ENCODE measurements around the gene HSPBP1.

DNA sequence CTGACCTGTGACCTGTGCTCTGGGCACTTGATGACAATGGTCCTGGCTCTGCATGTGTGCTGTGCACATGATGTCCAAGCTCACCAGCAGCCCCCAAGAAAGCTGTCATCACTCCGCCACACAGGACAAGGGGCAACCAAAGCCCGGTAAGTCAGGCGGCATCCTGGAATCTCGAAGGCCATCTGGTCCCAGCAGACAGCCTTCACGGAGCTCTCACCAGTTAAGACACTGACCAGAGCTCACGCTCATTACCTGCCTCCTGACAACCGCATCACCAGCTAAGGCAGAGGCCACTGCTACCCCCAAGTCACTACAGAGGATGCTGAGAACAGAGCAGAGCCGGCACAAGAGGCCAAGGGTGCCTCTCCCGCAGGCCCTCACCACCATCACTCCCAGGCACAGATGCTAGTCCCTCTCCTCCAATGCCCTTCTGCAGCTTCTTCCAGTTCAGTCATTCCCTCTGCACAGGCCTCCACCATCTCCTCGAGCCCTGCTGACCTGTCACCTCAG lies 31.7 kb downstream of the HSPBP1 start:
- TF ChIP-seq, protein P1, sequence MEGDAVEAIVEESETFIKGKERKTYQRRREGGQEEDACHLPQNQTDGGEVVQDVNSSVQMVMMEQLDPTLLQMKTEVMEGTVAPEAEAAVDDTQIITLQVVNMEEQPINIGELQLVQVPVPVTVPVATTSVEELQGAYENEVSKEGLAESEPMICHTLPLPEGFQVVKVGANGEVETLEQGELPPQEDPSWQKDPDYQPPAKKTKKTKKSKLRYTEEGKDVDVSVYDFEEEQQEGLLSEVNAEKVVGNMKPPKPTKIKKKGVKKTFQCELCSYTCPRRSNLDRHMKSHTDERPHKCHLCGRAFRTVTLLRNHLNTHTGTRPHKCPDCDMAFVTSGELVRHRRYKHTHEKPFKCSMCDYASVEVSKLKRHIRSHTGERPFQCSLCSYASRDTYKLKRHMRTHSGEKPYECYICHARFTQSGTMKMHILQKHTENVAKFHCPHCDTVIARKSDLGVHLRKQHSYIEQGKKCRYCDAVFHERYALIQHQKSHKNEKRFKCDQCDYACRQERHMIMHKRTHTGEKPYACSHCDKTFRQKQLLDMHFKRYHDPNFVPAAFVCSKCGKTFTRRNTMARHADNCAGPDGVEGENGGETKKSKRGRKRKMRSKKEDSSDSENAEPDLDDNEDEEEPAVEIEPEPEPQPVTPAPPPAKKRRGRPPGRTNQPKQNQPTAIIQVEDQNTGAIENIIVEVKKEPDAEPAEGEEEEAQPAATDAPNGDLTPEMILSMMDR (IDR thresholded peaks at IDR 0.05; ENCODE audit: poor library complexity, severe bottlenecking), result no peak
- no peak for TF ChIP-seq TAF1 (IDR thresholded peaks at IDR 0.05; ENCODE audit: low read depth)
- no peak for TF ChIP-seq EZH2 (IDR thresholded peaks at IDR 0.05; ENCODE audit: borderline replicate concordance, insufficient read depth, low read length, poor library complexity, severe bottlenecking)
- TF ChIP-seq, protein P2, sequence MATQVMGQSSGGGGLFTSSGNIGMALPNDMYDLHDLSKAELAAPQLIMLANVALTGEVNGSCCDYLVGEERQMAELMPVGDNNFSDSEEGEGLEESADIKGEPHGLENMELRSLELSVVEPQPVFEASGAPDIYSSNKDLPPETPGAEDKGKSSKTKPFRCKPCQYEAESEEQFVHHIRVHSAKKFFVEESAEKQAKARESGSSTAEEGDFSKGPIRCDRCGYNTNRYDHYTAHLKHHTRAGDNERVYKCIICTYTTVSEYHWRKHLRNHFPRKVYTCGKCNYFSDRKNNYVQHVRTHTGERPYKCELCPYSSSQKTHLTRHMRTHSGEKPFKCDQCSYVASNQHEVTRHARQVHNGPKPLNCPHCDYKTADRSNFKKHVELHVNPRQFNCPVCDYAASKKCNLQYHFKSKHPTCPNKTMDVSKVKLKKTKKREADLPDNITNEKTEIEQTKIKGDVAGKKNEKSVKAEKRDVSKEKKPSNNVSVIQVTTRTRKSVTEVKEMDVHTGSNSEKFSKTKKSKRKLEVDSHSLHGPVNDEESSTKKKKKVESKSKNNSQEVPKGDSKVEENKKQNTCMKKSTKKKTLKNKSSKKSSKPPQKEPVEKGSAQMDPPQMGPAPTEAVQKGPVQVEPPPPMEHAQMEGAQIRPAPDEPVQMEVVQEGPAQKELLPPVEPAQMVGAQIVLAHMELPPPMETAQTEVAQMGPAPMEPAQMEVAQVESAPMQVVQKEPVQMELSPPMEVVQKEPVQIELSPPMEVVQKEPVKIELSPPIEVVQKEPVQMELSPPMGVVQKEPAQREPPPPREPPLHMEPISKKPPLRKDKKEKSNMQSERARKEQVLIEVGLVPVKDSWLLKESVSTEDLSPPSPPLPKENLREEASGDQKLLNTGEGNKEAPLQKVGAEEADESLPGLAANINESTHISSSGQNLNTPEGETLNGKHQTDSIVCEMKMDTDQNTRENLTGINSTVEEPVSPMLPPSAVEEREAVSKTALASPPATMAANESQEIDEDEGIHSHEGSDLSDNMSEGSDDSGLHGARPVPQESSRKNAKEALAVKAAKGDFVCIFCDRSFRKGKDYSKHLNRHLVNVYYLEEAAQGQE (IDR thresholded peaks at IDR 0.05; ENCODE audit: borderline replicate concordance), result no peak
- no peak for TF ChIP-seq EP300 (conservative IDR thresholded peaks at IDR 0.05; ENCODE audit: poor library complexity, severe bottlenecking)
- no peak for TF ChIP-seq RAD21 (conservative IDR thresholded peaks at IDR 0.05)
- TF ChIP-seq POLR2AphosphoS5 (IDR thresholded peaks at IDR 0.05), result no peak
- no peak for TF ChIP-seq SMC3 (conservative IDR thresholded peaks at IDR 0.05; ENCODE audit: poor library complexity)

Data from neural cell (in vitro differentiated cells).